ENCODE measurements around the gene TRMT6. TPM values are rescaled to one million over a fixed set of nuclear protein-coding genes. Genes with fewer than 3 reads are reported as not detected.

The TRMT6 gene
- total RNA-seq, 4 donors from 2014 or later: 4.9 to 13.6 (median 8.6) TPM

GRCh38 chr20:5910186-5910585 lies 40.1 kb downstream of the TRMT6 start:
- WGBS, 2 donors: 59 to 66% methylated on average over 6 of the region's 6 CpGs
- no peak for TF ChIP-seq POLR2A (IDR thresholded peaks at IDR 0.05)
- TF ChIP-seq EP300 (IDR thresholded peaks at IDR 0.05): no peak
- TF ChIP-seq, protein P1, sequence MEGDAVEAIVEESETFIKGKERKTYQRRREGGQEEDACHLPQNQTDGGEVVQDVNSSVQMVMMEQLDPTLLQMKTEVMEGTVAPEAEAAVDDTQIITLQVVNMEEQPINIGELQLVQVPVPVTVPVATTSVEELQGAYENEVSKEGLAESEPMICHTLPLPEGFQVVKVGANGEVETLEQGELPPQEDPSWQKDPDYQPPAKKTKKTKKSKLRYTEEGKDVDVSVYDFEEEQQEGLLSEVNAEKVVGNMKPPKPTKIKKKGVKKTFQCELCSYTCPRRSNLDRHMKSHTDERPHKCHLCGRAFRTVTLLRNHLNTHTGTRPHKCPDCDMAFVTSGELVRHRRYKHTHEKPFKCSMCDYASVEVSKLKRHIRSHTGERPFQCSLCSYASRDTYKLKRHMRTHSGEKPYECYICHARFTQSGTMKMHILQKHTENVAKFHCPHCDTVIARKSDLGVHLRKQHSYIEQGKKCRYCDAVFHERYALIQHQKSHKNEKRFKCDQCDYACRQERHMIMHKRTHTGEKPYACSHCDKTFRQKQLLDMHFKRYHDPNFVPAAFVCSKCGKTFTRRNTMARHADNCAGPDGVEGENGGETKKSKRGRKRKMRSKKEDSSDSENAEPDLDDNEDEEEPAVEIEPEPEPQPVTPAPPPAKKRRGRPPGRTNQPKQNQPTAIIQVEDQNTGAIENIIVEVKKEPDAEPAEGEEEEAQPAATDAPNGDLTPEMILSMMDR (IDR thresholded peaks at IDR 0.05): no peak
- peaks cover 0 to 31% of the 10 kb centered on the region in 2 donors for H3K27me3 ChIP-seq

DNA sequence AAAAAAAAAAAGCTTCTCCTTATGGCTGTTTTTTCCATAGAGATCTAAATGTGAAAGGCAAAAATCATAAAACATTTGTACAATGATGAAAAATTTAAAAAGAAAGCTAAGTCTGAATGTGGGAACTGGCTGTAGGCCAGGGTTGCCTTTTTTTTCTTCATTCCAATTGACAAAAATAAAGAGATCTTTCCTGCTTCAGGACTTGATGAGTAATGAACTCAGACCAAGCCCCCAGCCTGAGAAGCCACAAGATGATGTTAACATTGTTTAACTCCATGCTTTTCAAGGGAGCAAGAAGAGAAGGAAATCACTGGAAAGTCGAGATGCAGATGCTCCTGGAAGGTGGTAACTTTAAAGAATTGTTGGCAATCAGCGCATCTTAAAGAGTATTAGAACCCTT lies 41.4 kb downstream of the TRMT6 start:
- H3K27ac ChIP-seq: no peak overlapping the region
- DNase-seq (ENCODE audit: low spot score in 2 of 2): no peak
- H3K27me3 ChIP-seq: peaks cover 0 to 31% of the 10 kb centered on the region in 2 donors
- peaks cover 0 to 6% (median 3%) of the 10 kb centered on the region in 4 donors for H3K4me1 ChIP-seq
- 70 to 79% methylated on average over 2 of the region's 2 CpGs for WGBS, 2 donors
- no peak overlapping the region for H3K4me3 ChIP-seq
- no peaks in the 10 kb centered on the region for H3K9me3 ChIP-seq
- no peaks in the 10 kb centered on the region for H3K36me3 ChIP-seq
- TF ChIP-seq, protein P1 (IDR thresholded peaks at IDR 0.05): no peak
- no peak for TF ChIP-seq POLR2A (IDR thresholded peaks at IDR 0.05)

More at GRCh38 chr20:5910186-5910585, 40.1 kb downstream of the TRMT6 start:
- H3K9me3 ChIP-seq: no peaks in the 10 kb centered on the region
- peaks cover 0 to 6% (median 3%) of the 10 kb centered on the region in 4 donors for H3K4me1 ChIP-seq
- no peak overlapping the region for H3K4me3 ChIP-seq
- H3K36me3 ChIP-seq: no peaks in the 10 kb centered on the region
- H3K27ac ChIP-seq: no peak overlapping the region
- DNase-seq (ENCODE audit: low spot score in 2 of 2): no peak

GRCh38 chr20:5900908-5901307 lies 49.4 kb downstream of the TRMT6 start:
- 58 to 83% methylated on average over 1 of the region's 1 CpG for WGBS, 2 donors
- Histone ChIP-seq H3K27me3 (no peaks in the 10 kb centered on the region), H3K4me1 (no peaks in the 10 kb centered on the region), H3K9me3 (no peaks in the 10 kb centered on the region), H3K27ac (no peak overlapping the region), H3K36me3 (no peaks in the 10 kb centered on the region), H3K4me3 (no peak overlapping the region)
- no peak for DNase-seq (ENCODE audit: low spot score in 2 of 2)
- TF ChIP-seq, protein P1 (IDR thresholded peaks at IDR 0.05): no peak

- no peak for DNase-seq (ENCODE audit: low spot score in 2 of 2)
- no peak overlapping the region for H3K4me3 ChIP-seq
- H3K36me3 ChIP-seq: no peaks in the 10 kb centered on the region
- 50 to 63% methylated on average over 1 of the region's 1 CpG for WGBS, 2 donors
- H3K27ac ChIP-seq: no peak overlapping the region
- H3K9me3 ChIP-seq: no peaks in the 10 kb centered on the region
- no peaks in the 10 kb centered on the region for H3K27me3 ChIP-seq
- no peak for TF ChIP-seq EP300 (IDR thresholded peaks at IDR 0.05)
- no peak for TF ChIP-seq POLR2A (IDR thresholded peaks at IDR 0.05)
- TF ChIP-seq, protein P1 (IDR thresholded peaks at IDR 0.05): no peak
- H3K4me1 ChIP-seq: no peaks in the 10 kb centered on the region
These were observed 50.9 kb downstream of the TRMT6 start for GRCh38 chr20:5899444-5899843.

- Histone ChIP-seq H3K9me3 (no peaks in the 10 kb centered on the region), H3K36me3 (no peaks in the 10 kb centered on the region), H3K27me3 (no peaks in the 10 kb centered on the region), H3K4me3 (no peak overlapping the region), H3K27ac (no peak overlapping the region), H3K4me1 (no peaks in the 10 kb centered on the region)
- no peak for DNase-seq (ENCODE audit: low spot score in 2 of 2)
- TF ChIP-seq, protein P1 (IDR thresholded peaks at IDR 0.05): no peak
- TF ChIP-seq EP300 (IDR thresholded peaks at IDR 0.05): no peak
- TF ChIP-seq POLR2A (IDR thresholded peaks at IDR 0.05): no peak
- WGBS, 2 donors: 77 to 79% methylated on average over 2 of the region's 2 CpGs
These were observed 54.7 kb downstream of the TRMT6 start for GRCh38 chr20:5895626-5896025.
